Astrocyte (in vitro differentiated cells and primary cell): ENCODE results near the gene POLR1C.

ENCODE experiments used
- EZH2 ChIP-seq: IDR thresholded peaks from 2 replicates; pipeline ENCODE4 v1.6.1; 2012; ENCODE audit warnings: mild to moderate bottlenecking, low read length, inconsistent platforms; ENCODE audit not compliant: insufficient read depth
- TF ChIP-seq, protein P1 (sequence below): IDR thresholded peaks from 2 replicates; pipeline ENCODE4 v1.5.1; 2011; ENCODE audit warnings: low read depth, mild to moderate bottlenecking, inconsistent platforms, low read length, moderate library complexity; ENCODE audit not compliant: insufficient read depth

- TF ChIP-seq, protein P1, sequence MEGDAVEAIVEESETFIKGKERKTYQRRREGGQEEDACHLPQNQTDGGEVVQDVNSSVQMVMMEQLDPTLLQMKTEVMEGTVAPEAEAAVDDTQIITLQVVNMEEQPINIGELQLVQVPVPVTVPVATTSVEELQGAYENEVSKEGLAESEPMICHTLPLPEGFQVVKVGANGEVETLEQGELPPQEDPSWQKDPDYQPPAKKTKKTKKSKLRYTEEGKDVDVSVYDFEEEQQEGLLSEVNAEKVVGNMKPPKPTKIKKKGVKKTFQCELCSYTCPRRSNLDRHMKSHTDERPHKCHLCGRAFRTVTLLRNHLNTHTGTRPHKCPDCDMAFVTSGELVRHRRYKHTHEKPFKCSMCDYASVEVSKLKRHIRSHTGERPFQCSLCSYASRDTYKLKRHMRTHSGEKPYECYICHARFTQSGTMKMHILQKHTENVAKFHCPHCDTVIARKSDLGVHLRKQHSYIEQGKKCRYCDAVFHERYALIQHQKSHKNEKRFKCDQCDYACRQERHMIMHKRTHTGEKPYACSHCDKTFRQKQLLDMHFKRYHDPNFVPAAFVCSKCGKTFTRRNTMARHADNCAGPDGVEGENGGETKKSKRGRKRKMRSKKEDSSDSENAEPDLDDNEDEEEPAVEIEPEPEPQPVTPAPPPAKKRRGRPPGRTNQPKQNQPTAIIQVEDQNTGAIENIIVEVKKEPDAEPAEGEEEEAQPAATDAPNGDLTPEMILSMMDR = no peak
- TF ChIP-seq EZH2 = no peak
These were observed 39.5 kb upstream of the POLR1C start, which contains the start of gene TJAP1 for GRCh38 chr6:43477235-43478007.
